Measurements from ENCODE around the gene TESK1. TPM values are rescaled to one million over a fixed set of nuclear protein-coding genes. Genes with fewer than 3 reads are reported as not detected.
A peak's percentile ranks its signal among the peaks of the same experiment; 100 is the strongest.

Gene TESK1
- total RNA-seq, 1 donor from 2014 or later, result 29.7 TPM

DNA sequence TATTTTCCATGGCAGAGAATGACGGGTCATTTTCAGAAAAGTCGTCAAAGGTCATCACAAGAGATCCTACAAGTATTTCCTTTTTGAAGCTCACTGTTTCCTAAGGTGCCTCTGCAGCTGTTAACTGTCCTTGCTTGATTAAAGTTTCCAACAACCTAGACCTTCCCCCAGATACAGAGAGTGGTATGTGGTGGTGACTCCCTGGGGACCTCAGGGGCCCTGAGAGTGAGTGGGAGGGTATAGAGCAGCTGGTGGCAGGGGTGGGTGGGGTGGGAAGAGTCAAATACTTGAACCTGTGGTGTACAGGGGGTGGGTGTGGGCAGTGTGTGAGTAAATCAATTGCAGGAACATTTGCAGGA, 14.7 kb downstream of the TESK1 start:
- intact Hi-C loops (cut with DNase I), result no loop called here
- Histone ChIP-seq H3K9me3 (no peaks in the 10 kb centered on the region), H3K4me3 (no peak overlapping the region), H3K27ac (no peak overlapping the region), H3K36me3 (no peaks in the 10 kb centered on the region), H3K27me3 (no peaks in the 10 kb centered on the region), H3K4me1 (peaks cover 13% of the 10 kb centered on the region)
- no peak for DNase-seq (ENCODE audit: extremely low spot score in 2 of 2)
- no peak for TF ChIP-seq POLR2A (IDR thresholded peaks at IDR 0.05)
- TF ChIP-seq, protein P1, sequence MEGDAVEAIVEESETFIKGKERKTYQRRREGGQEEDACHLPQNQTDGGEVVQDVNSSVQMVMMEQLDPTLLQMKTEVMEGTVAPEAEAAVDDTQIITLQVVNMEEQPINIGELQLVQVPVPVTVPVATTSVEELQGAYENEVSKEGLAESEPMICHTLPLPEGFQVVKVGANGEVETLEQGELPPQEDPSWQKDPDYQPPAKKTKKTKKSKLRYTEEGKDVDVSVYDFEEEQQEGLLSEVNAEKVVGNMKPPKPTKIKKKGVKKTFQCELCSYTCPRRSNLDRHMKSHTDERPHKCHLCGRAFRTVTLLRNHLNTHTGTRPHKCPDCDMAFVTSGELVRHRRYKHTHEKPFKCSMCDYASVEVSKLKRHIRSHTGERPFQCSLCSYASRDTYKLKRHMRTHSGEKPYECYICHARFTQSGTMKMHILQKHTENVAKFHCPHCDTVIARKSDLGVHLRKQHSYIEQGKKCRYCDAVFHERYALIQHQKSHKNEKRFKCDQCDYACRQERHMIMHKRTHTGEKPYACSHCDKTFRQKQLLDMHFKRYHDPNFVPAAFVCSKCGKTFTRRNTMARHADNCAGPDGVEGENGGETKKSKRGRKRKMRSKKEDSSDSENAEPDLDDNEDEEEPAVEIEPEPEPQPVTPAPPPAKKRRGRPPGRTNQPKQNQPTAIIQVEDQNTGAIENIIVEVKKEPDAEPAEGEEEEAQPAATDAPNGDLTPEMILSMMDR (IDR thresholded peaks at IDR 0.05), result no peak
- TF ChIP-seq POLR2AphosphoS5 (IDR thresholded peaks at IDR 0.05; ENCODE audit: insufficient read depth in 1 of 2, low read depth in 1 of 2), result no peak

DNA sequence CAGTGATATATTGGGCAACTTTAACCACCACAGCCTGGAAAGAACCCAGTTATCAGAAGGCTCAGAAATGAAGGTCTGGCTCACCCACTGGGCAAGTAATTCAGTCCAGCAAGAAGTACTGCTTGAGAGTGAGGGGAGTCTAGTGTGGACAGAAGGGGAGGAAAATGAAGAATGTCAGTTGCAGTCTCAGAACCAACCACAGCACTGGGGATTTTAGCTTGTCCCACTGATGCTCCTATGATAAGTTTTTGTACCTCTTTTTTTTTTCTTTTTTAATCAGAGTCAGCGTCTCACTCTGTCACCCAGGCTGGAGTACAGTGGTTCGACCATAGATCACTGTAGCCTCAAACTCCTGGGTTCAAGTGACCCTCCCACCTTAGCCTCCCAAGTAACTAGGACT, 22.5 kb downstream of the TESK1 start:
- TF ChIP-seq POLR2AphosphoS5 (IDR thresholded peaks at IDR 0.05; ENCODE audit: insufficient read depth in 1 of 2, low read depth in 1 of 2), result no peak
- TF ChIP-seq POLR2A (IDR thresholded peaks at IDR 0.05), result no peak
- TF ChIP-seq, protein P1 (IDR thresholded peaks at IDR 0.05), result no peak
- Histone ChIP-seq H3K4me3 (no peak overlapping the region), H3K9me3 (no peaks in the 10 kb centered on the region), H3K4me1 (no peaks in the 10 kb centered on the region), H3K27me3 (no peaks in the 10 kb centered on the region), H3K27ac (no peak overlapping the region), H3K36me3 (no peaks in the 10 kb centered on the region)
- intact Hi-C loops (cut with DNase I), result no loop called here
- DNase-seq (ENCODE audit: extremely low spot score in 2 of 2), result peak in 1 of 2 donors; percentile 34

DNA sequence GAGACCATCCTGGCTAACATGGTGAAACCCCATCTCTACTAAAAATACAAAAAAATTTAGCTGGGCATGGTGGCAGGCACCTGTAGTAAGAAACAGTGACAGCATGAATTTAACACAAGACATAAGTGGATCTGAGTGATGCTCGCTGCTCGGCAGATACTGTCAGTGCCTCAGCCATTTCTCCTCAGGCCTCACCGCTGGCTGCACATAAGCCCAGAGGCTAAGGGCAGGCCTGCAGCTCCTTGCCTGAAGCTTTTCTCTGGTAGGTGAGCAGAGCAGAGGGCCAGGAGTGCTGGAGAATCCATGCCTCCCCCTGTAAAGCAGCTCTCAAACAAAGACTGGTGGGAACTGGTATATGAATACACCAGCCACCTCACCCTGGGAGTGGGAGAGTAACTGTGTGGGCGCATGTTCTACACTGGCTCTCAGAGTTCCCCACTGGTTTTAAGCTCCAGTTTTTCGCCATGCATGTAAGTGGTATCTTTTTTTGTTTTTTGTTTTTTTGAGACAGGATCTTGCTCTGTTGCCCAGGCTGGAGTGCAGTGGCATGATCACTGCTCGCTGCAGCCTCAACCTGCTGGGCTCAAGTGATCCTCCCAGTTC, 23.4 kb downstream of the TESK1 start:
- Histone ChIP-seq H3K4me1 (no peaks in the 10 kb centered on the region), H3K4me3 (no peak overlapping the region), H3K27ac (no peak overlapping the region), H3K27me3 (no peaks in the 10 kb centered on the region), H3K9me3 (no peaks in the 10 kb centered on the region), H3K36me3 (no peaks in the 10 kb centered on the region)
- TF ChIP-seq, protein P1 (IDR thresholded peaks at IDR 0.05), result no peak
- TF ChIP-seq POLR2A (IDR thresholded peaks at IDR 0.05), result no peak
- no peak for TF ChIP-seq POLR2AphosphoS5 (IDR thresholded peaks at IDR 0.05; ENCODE audit: insufficient read depth in 1 of 2, low read depth in 1 of 2)
- no peak for DNase-seq (ENCODE audit: extremely low spot score in 2 of 2)
- intact Hi-C loops (cut with DNase I), result no loop called here

DNA sequence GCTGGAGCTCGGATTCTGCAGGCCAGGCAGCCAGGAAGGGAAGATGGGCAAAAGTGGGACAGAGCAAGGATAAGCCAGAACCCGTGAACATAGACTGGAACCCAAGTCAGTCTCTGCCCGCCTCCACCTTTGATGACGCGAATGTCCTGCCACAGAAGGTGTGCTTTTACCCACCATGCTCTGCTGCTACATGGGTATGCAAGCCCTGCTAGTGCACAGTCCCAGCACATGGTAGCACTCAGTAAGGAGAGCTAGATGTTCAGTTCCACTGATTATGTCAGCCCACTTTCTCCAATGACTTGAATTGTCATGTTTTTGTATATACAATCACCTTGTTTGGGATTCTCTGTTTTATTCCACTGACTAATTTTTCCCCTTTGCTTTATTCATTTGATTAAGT, 24.5 kb downstream of the TESK1 start:
- intact Hi-C loops (cut with DNase I), result no loop called here
- TF ChIP-seq POLR2A (IDR thresholded peaks at IDR 0.05) (no peak), POLR2AphosphoS5 (IDR thresholded peaks at IDR 0.05; ENCODE audit: insufficient read depth in 1 of 2, low read depth in 1 of 2) (no peak)
- TF ChIP-seq, protein P1 (IDR thresholded peaks at IDR 0.05), result no peak
- Histone ChIP-seq H3K36me3 (no peaks in the 10 kb centered on the region), H3K9me3 (no peaks in the 10 kb centered on the region), H3K4me1 (no peaks in the 10 kb centered on the region), H3K4me3 (no peak overlapping the region), H3K27ac (no peak overlapping the region), H3K27me3 (no peaks in the 10 kb centered on the region)
- no peak for DNase-seq (ENCODE audit: extremely low spot score in 2 of 2)

DNA sequence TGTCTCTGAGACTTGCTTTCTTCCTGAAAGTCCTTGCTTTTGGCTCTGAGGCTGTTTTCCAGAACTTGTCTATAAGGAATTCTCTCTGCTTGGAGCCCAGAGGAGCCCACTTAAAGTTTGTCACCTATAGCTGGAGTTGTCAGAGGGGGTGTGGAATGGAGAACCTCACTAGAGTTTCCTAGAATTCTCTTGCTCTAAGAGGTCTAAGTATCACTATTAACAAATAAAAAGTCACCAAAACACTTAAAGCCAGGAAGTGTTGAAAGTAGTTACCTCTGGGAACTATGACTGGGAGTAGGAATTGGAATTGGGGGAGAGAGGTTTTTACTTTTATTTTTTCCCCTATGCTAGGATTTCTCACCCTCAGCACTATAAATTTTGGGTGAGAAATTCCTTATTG, 30.7 kb downstream of the TESK1 start:
- Histone ChIP-seq H3K36me3 (no peaks in the 10 kb centered on the region), H3K27me3 (no peaks in the 10 kb centered on the region), H3K4me1 (no peaks in the 10 kb centered on the region), H3K9me3 (no peaks in the 10 kb centered on the region), H3K4me3 (no peak overlapping the region), H3K27ac (no peak overlapping the region)
- DNase-seq (ENCODE audit: extremely low spot score in 2 of 2), result no peak
- no peak for TF ChIP-seq POLR2AphosphoS5 (IDR thresholded peaks at IDR 0.05; ENCODE audit: insufficient read depth in 1 of 2, low read depth in 1 of 2)
- TF ChIP-seq, protein P1 (IDR thresholded peaks at IDR 0.05), result no peak
- intact Hi-C loops (cut with DNase I), result no loop called here
